ENCODE measurements around the gene ITCH. TPM values are rescaled to one million over a fixed set of nuclear protein-coding genes. Genes with fewer than 3 reads are reported as not detected.
"Not testable (repeated sequence)": the region's sequence is repeated elsewhere in the genome, so short reads cannot be mapped to it uniquely, and the experiment has no call there.

ITCH gene
- total RNA-seq, 1 experiment from 2014 or later: 78.8 TPM

DNA sequence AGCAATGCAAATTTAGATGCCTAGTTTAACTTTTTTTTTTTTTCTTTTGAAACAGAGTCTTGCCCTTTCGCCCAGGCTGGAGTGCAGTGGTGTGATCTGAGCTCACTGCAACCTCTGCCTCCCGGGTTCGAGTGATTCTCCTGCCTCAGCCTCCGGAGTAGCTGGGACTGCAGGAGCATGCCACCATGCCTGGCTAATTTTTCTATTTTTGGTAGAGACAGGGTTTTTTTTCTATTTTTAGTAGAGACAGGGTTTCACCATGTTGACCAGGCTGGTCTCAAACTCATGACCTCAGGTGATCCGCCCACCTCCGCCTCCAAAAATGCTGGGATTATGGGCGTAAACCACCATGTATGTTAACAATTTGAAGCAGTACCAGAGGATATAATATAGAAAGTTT is 155.8 kb downstream of the ITCH start:
- intact Hi-C loops (cut with micrococcal nuclease); H4K20me1 ChIP-seq (ENCODE audit: insufficient read depth); RAD21 ChIA-PET (ENCODE audit: low non-redundant PET in 1 of 2, low total read pairs in 2 of 2, uncharacterized antibody in 2 of 2, unreplicated experiment in 2 of 2); H3K9me2 ChIP-seq (ENCODE audit: insufficient read depth); H2AFZ ChIP-seq (ENCODE audit: low read depth, low read length, poor library complexity, severe bottlenecking); H3K27ac ChIP-seq (ENCODE audit: low read depth, low read length); H3K27me3 ChIP-seq (ENCODE audit: insufficient read depth, low read length); H3K9me3 ChIP-seq (ENCODE audit: control insufficient read depth in 1 of 2, insufficient read depth in 1 of 2, low read depth in 1 of 2, low read length in 2 of 2); H3K36me3 ChIP-seq (ENCODE audit: control insufficient read depth in 1 of 2, insufficient read depth in 2 of 2, low read length in 2 of 2); CTCF ChIA-PET; H3K9ac ChIP-seq (ENCODE audit: low read length); DNase-seq (ENCODE audit: low read depth, low spot score); POLR2A ChIA-PET; BruUV-seq (replicated peaks); ATAC-seq; H3K4me2 ChIP-seq (ENCODE audit: low read length); H3K4me3 ChIP-seq (replicated peaks in 1 of 2; ENCODE audit: low read depth in 1 of 2, low read length in 2 of 2): not testable (repeated sequence)
- H3K4me1 ChIP-seq (ENCODE audit: control insufficient read depth in 1 of 2, insufficient read depth in 2 of 2, low read length in 2 of 2): peaks cover 8 to 21% of the 10 kb centered on the region in 2 experiments; a peak in 3 of 4 replicates
- H3K79me2 ChIP-seq (ENCODE audit: insufficient read depth, low read length): peaks cover 73% of the 10 kb centered on the region

DNA sequence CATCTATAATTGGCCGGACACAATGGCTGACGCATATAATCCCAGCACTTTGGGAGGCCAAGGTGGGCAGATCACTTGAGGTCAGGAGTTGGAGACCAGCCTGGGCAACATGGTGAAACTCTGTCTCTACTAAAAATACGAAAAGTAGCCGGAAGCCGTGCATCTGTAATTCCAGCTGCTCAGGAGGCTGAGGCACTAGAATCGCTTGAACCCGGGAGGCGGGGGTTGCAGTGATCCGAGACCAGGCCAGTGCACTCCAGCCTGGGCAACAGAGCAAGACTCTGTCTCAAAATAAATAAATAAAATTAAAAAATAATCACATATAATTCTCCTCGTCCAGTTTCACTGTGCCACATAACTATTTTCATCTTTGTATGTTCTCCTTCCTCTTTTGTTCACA is 156.8 kb downstream of the ITCH start:
- H3K4me2 ChIP-seq (ENCODE audit: low read length); H3K27ac ChIP-seq (ENCODE audit: low read depth, low read length); H3K36me3 ChIP-seq (ENCODE audit: control insufficient read depth in 1 of 2, insufficient read depth in 2 of 2, low read length in 2 of 2); H3K27me3 ChIP-seq (ENCODE audit: insufficient read depth, low read length); H3K9me2 ChIP-seq (ENCODE audit: insufficient read depth); H3K9me3 ChIP-seq (ENCODE audit: control insufficient read depth in 1 of 2, insufficient read depth in 1 of 2, low read depth in 1 of 2, low read length in 2 of 2); BruUV-seq (replicated peaks); H3K9ac ChIP-seq (ENCODE audit: low read length); H4K20me1 ChIP-seq (ENCODE audit: insufficient read depth); POLR2A ChIA-PET; intact Hi-C loops (cut with micrococcal nuclease); H2AFZ ChIP-seq (ENCODE audit: low read depth, low read length, poor library complexity, severe bottlenecking); H3K4me3 ChIP-seq (replicated peaks in 1 of 2; ENCODE audit: low read depth in 1 of 2, low read length in 2 of 2); ATAC-seq; DNase-seq (ENCODE audit: low read depth, low spot score): not testable (repeated sequence)
- CTCF ChIA-PET: interaction anchor here (1.6 kb wide), 1 partner anchor 207 kb away, joined by 7 read pairs; no protein-coding TSS in a partner anchor
- Histone ChIP-seq H3K79me2 (ENCODE audit: insufficient read depth, low read length) (peaks cover 82% of the 10 kb centered on the region), H3K4me1 (ENCODE audit: control insufficient read depth in 1 of 2, insufficient read depth in 2 of 2, low read length in 2 of 2) (peaks cover 11 to 29% of the 10 kb centered on the region in 2 experiments; a peak in 3 of 4 replicates)
- RAD21 ChIA-PET (ENCODE audit: low non-redundant PET in 1 of 2, low total read pairs in 2 of 2, uncharacterized antibody in 2 of 2, unreplicated experiment in 2 of 2): interaction anchor here in 1 of 2 experiments (1.0 kb wide), 1 partner anchor 207 kb away, joined by 3 read pairs; no protein-coding TSS in a partner anchor
